Nephron progenitor cell (in vitro differentiated cells): ENCODE results near the gene ZDHHC3.
A peak's percentile ranks its signal among the peaks of the same experiment; 100 is the strongest.

Experiments used
- DNase-seq: peaks from one replicate; pipeline ENCODE4 v3.0.0; 2021
- H3K27ac Mint-ChIP-seq: 2 replicates; pipeline ENCODE4 v1.8.0; 2021; ENCODE audit warnings: mild to moderate bottlenecking, moderate library complexity, mixed read lengths
- H3K27me3 Mint-ChIP-seq: 2 replicates; pipeline ENCODE4 v1.8.0; 2021; ENCODE audit warnings: mild to moderate bottlenecking, low read depth, mixed read lengths; ENCODE audit not compliant: poor library complexity
- H3K36me3 Mint-ChIP-seq: 2 replicates; pipeline ENCODE4 v1.8.0; 2021; ENCODE audit warnings: low read depth, mixed read lengths
- H3K4me1 Mint-ChIP-seq: 2 replicates; pipeline ENCODE4 v1.8.0; 2021; ENCODE audit warnings: mixed read lengths
- H3K4me3 Mint-ChIP-seq: 2 replicates; pipeline ENCODE4 v1.8.0; 2021; ENCODE audit warnings: mild to moderate bottlenecking, moderate library complexity, mixed read lengths
- H3K9me3 Mint-ChIP-seq: 2 replicates; pipeline ENCODE4 v1.8.0; 2021; ENCODE audit warnings: mild to moderate bottlenecking, moderate library complexity, mixed read lengths
- TF ChIP-seq, protein P1 (sequence below): fragments of 200-600 bp; sonication (generic); IDR thresholded peaks from 2 replicates; pipeline ENCODE4 v1.5.0; 2021; ENCODE audit warnings: antibody characterized with exemption

ZDHHC3 gene

DNA sequence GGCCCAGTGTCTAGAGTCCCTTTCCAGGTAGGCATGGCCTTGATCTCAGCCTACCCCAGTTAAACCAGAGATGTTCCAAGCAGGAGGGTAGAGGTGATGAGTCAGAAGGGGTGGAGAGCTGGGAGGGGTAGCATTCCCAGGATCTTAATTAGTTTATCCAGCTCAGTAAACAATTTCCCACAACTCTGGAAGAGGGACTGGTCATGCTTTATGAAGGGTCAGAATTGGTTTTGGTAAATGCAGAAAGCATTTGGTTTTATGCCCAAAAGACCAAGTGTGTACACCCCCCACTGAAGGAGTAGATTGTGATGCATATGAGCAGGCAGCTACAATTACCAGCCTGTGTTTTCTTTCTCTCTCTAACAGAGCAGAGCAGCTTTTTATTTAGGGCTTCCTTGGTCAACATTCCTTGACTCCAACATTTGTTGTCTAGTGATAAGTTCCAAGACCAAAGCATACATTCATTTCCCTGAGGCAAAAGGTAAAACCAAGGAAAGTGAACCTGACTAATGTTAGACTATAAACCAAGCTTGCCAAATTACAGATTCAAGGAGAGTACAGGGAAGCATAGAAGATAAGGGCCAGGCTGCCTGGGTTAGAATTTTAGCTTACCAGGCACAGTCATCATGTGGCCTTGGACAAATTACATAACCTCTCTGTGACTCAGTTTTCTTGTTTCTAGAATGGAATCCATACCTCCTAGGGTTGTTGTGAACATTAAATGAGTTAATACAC lies 17.7 kb upstream of the ZDHHC3 start:
- Mint-ChIP-seq H3K36me3 (peaks cover 58% of the 10 kb centered on the region), H3K9me3 (no peaks in the 10 kb centered on the region), H3K27ac (peak overlapping the region; percentile 27), H3K4me3 (no peak overlapping the region), H3K27me3 (no peaks in the 10 kb centered on the region), H3K4me1 (peaks cover 44% of the 10 kb centered on the region)
- TF ChIP-seq, protein P1, sequence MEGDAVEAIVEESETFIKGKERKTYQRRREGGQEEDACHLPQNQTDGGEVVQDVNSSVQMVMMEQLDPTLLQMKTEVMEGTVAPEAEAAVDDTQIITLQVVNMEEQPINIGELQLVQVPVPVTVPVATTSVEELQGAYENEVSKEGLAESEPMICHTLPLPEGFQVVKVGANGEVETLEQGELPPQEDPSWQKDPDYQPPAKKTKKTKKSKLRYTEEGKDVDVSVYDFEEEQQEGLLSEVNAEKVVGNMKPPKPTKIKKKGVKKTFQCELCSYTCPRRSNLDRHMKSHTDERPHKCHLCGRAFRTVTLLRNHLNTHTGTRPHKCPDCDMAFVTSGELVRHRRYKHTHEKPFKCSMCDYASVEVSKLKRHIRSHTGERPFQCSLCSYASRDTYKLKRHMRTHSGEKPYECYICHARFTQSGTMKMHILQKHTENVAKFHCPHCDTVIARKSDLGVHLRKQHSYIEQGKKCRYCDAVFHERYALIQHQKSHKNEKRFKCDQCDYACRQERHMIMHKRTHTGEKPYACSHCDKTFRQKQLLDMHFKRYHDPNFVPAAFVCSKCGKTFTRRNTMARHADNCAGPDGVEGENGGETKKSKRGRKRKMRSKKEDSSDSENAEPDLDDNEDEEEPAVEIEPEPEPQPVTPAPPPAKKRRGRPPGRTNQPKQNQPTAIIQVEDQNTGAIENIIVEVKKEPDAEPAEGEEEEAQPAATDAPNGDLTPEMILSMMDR, result no peak
- DNase-seq, result no peak

DNA sequence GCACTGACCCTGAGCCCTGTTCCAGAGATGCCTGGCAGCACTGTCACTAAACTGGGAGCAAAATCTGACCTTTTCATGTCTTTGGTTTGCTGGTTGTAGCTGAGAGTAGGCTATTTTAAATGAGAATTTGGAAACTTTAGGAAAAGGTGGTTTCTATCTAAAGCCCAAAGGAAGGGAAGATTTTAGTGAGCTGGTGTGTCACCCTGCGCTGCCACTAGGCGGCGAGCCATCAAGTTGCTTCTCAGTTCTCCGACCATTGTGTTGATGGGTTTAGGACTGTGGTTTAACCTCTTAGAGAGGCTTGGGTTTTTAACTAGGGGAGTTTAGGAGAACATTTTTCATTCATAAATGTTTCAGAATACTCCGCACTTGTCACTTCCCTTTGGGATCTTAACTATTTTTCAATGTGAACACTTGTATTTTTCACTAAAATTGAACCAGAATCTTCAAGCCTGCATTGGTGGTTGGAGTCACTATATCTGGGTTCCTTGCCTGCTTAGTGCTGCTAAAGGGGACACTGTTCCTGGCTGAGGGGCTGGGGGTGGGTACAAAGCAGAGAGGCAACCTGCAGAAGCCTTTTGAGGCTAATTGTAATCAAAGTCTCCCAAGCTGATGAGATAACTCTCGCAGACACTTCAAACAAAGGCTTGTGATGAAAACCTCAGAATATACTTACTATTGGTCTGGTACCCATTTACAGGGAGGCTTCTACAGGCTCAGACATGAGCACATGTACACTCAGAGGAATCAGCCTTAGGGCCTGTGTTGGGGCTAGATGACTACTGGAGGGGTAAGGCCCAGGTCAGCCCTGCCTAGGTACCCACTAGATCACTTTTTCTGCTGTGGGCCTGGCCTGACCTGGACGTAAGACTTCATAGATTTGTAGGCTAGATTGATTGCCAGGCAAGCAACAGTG lies 16.8 kb upstream of the ZDHHC3 start:
- DNase-seq, result peak; percentile 48
- Mint-ChIP-seq H3K4me3 (no peak overlapping the region), H3K27me3 (no peaks in the 10 kb centered on the region), H3K27ac (peak overlapping the region; percentile 27), H3K4me1 (peaks cover 52% of the 10 kb centered on the region), H3K9me3 (no peaks in the 10 kb centered on the region), H3K36me3 (peaks cover 57% of the 10 kb centered on the region)
- TF ChIP-seq, protein P1, result peak; percentile 73

DNA sequence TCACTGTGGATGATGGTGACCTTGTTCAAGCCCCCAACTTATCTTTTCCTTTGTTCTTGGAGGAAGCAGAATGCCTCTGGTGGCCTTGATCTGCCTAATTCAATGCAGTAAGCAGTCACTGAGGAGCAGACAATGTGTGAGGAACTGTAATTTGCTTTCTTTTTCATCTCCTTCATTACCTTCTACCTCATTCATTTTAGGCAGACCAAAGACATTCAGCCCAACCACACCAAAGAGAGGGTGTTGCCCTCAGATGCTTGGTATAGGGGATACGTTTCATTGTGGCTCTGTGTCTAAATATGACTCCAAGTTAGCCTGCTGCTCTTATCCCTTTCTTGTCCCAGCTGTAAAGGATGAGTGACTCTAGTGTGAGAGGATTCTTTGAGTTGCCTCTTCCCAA lies 15.4 kb upstream of the ZDHHC3 start:
- no peak for DNase-seq
- H3K36me3 Mint-ChIP-seq, result peaks cover 65% of the 10 kb centered on the region
- no peak overlapping the region for H3K27ac Mint-ChIP-seq
- no peaks in the 10 kb centered on the region for H3K27me3 Mint-ChIP-seq
- peaks cover 3% of the 10 kb centered on the region for H3K9me3 Mint-ChIP-seq
- peaks cover 49% of the 10 kb centered on the region for H3K4me1 Mint-ChIP-seq
- no peak overlapping the region for H3K4me3 Mint-ChIP-seq
- TF ChIP-seq, protein P1, result no peak

DNA sequence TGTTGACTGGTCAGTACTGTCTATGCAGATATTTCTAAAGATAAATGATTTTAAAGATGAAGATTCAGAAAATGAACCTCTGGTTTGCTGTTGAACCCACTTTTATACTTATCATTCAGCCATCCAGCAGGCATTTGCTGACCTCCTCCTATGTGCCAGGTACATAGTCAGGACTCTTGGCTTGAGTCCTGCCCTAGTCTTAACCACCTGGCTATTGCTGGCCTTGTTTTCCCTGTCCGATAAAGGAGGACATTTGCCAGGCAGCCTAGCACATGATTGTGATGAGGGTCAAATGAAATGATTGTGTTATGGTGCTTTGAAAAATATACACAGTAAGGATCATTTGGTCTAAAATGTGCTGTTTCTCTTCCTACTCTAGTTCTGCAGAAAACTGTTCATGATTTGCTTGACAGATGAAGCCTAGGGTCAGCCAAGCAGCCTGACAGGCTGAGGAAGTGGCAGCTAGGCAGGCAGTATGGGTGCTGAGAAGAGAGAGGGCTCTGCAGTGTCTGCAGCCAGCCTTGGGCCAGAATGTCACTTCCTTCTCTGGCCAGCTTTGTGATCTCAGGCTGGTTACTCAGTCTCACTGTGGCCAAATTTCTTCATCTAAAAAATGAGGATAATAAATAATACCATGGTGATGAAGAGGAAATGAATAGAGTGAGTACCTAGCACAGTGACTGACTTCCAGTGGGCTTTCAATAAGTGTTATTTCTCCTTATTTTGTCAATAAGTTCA lies 13.8 kb upstream of the ZDHHC3 start:
- no peaks in the 10 kb centered on the region for H3K27me3 Mint-ChIP-seq
- TF ChIP-seq, protein P1, result no peak
- peaks cover 35% of the 10 kb centered on the region for H3K4me1 Mint-ChIP-seq
- peaks cover 69% of the 10 kb centered on the region for H3K36me3 Mint-ChIP-seq
- DNase-seq, result no peak
- H3K27ac Mint-ChIP-seq, result no peak overlapping the region
- H3K9me3 Mint-ChIP-seq, result peaks cover 11% of the 10 kb centered on the region
- H3K4me3 Mint-ChIP-seq, result no peak overlapping the region

DNA sequence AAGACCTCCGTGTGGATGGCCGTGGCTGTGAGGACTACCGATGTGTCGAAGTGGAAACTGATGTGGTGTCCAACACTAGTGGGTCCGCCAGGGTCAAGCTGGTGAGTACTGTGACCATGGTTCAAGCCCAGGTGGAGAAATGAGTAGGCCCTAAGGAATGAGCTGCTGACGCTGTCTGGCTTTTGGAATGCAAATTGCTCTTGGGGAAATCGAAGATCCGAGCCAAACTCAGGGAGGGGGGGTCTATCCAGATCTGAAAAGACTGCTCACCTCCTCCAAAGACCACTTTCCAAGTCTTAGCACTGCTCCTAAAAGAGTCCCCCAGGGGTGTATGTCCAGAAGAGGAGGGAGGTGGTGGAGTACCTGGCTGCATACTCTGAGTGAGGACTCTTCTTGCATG lies 13.2 kb upstream of the ZDHHC3 start:
- Mint-ChIP-seq H3K27me3 (no peaks in the 10 kb centered on the region), H3K4me3 (no peak overlapping the region), H3K4me1 (peaks cover 28% of the 10 kb centered on the region), H3K36me3 (peaks cover 66% of the 10 kb centered on the region), H3K9me3 (peaks cover 13% of the 10 kb centered on the region), H3K27ac (no peak overlapping the region)
- no peak for DNase-seq
- TF ChIP-seq, protein P1, result no peak
